Measurements from ENCODE around the gene MAPK12.

The MAPK12 gene

DNA sequence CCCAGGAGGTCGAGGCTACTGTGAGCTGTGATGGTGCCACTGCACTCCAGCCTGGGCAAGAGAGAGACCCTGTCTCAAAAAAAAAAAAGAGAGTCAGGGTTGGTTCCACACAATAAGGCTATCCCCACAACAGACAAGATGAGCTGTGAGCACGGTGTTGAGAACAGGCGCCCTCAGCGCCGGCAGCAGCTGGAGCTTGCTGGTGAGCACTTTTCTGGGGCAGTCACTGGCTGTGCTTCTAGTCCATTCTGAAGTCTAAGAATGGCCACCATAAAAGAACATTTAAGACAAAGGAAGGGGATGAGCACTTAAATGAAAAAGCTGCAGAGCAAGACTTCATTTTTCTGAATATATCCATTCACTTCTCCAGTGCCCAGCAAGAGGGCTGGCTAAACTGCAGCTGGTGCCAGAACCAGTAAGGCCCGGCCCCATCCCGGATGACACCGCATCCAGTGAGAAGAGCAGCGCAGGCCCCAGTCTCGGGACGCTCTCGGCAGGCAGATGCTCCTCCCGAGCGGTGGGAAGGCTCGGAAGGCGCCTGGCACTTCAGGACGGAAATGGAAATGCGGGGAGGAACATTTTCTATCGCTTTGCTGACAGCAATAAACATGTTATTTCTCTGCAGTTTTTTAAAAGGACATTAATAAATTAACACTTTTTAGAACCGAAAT, 28.9 kb downstream of the MAPK12 start:
- DNase-seq (ENCODE audit: low read depth in 2 of 2): no peak

DNA sequence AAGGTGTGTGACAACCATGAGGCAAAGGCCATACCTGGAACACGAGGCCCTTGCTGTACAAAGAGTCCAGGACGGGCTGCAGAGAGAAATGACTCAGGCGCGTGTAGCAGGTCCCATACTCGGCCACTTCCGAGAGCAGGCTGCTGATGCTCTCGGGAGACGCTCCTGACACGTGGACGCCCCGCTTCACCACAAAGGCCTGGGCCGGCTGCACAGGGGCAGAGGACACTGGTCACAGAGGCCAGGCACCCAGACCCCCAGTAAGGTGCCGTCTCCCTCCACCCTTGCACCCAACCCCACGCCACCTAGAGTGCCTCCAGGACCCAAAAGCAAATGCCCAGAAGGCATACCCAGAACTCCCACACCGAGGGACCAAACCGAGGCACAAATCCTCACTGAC, 32.1 kb downstream of the MAPK12 start:
- DNase-seq (ENCODE audit: low read depth in 2 of 2): no peak

DNA sequence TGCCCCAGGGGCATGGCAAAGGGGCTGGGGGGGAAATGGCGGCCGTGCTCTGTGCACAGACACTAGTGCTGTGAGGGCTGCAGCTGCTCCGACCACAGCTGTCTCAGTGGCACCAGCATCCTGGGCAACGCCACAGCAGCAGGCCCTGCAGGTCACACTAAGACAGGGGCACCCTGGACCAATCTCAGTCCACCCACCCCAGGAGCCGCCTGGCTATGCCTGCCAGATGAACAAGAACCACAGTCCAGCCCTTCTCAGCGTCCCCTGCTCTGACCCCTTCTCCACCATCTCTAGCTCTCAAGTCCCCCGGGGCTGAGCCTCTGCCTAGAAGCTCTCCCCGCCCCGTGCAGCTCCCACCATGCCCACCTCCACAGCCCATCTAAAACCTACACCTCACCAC, 33.1 kb downstream of the MAPK12 start:
- no peak for DNase-seq (ENCODE audit: low read depth in 2 of 2)

DNA sequence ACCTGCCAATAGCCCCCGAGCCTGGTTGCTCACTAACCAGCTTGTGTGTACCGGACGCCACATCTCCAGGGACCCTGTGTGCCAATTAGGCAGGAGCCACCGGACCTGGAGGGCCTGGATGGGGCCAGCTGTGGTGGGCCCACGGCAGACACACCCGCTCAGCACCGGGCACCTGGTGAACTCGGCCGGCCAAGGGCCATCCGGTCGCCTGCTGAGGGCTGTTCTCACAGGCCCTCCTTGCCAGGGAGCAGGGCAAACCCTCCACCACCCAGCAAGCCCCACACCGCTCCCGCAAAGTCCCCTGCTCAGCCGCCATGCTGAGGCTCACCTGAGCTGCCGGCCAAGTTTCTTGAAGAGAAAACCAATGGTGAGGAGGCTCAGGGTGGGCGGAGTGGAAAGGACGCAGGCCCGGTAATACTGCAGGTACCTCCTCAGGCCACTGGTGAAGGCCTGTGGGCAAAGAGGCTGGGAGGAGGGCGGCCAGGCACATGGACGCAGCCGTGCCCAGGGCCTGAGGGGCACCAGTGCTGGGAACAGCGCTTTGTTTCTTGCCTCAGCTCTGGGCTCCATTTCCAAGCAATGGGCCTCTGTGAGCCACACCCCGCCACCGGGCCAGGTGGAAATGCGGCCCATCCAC, 33.8 kb downstream of the MAPK12 start:
- DNase-seq (ENCODE audit: low read depth in 2 of 2): no peak

DNA sequence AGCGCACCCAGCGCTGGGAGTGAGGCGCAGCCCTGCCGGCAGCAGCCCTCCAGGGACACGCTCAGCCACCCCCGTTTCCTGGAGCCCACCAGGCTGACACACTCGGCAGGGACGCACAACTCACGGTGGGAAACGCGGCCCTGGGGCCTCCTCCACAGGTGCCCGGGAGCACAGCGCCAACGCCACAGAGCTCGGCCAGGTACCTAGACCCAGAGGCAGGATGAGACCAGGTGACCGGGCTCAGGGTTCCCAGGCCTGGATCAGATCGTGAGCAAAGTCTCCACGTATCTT, 34.7 kb downstream of the MAPK12 start:
- no peak for DNase-seq (ENCODE audit: low read depth in 2 of 2)

DNA sequence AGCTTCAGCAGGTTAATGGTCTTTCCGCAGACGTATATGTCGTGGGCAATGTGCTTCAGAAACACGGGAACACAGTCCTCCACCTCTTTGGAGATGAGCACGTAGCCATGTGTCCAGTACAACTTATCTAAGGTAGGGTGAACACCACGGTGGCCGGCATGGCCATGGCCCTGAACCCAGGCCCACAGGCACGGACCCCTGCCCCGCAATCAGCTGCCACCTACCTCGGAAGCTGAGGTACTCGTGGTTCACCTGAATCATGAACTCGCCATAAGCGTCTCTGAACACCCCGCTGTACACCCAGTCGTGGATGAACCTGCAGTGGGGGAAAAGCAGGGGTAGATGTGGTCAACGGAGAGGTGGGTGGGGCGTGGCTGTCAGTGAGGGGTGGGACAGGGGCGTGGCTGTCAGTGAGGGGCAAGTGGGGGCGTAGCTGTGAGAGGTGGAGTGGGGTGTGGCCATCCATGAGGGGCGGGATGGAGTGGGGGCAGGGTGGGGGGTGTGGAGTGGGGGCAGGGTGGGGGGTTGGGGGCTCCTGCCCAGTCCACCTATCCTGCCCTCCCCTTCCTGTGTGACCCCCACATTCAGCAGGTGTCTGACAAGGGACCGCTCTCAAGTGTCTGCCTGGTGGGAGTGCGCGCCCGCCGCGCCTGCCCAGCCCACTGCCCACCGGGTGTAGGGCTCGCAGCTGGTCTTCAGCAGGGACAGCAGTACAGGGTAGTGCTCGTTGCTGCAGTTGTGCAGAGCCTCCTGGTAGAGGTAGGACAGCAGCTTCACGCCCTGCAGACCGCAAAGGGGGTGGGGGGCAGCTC, 35.2 kb downstream of the MAPK12 start:
- no peak for DNase-seq (ENCODE audit: low read depth in 2 of 2)

DNA sequence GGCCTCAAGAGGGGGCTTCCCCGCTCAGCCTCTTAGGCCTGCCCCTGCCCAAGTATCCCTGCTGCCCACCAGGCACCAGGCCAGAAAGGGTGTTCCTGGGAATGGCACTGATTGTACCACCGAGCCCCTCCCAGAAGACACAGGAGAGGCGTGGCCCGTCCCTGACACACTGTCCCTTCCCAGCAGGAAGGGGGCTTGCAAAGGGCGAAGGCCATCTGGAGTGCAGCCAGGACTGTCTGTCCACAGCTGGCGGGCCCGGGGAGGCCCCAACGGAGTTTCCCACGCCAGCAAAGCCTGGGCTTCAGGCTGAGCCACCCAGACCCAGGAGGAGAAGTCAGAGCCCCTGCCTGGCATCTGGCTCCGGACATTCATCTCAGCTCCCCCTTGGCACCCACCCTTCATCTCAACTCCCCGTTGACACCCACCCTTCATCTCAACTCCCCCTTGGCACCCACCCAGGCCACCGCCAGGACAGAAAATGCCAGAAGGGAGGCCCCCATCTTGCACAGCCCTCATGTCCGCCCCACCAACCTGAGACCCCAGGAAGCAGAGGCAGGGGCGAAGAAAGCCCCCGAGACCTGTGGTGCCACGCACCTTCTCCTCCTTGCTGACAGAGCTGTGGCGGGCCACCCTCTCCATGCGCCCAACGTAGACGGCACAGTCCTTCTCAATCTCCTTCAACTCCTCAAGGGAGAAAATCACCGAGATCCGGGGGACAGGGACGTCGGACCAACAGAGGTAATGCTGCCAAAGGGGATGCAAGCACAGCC, 36.1 kb downstream of the MAPK12 start:
- DNase-seq (ENCODE audit: low read depth in 2 of 2): no peak

DNA sequence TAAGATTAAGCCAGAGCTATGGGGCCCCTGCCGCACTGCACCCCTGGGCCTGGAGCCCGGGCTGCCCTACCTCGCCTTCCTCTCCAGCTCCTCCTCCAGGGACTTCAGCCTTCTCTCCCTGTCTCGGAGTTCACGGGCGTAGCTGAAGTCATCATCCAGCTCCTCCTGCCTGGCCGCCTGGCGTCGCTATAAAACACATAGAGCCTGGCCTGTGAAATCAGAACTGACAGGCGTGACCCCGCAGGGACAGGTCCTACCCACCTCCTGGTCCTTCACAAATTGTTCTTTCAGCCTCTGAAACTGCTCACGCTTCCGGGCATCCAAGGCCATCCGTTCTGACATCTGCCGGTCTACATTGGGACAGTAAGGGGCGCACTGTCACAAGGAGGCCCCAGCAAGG, 37.4 kb downstream of the MAPK12 start:
- DNase-seq (ENCODE audit: low read depth in 2 of 2): no peak

DNA sequence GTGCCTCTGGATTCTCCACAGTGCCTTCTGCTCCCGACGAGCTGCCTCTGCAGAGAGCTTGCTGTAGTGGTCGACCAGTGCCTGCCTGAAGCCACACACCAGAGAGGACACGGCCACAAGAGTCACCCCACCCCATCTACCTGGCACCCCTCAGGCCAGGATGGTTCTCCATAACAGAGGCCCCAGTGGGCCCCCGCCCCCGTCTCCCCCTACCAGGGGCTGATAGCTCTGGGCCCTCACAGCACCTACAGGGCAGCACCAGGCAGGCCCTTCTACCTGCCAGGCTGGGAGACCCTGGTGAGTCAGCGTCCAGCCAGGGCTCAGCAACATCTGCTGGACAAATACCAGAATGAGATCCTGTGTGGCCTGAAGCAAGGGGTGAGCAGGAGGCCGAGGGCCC, 39.0 kb downstream of the MAPK12 start:
- DNase-seq (ENCODE audit: low read depth in 2 of 2): no peak

DNA sequence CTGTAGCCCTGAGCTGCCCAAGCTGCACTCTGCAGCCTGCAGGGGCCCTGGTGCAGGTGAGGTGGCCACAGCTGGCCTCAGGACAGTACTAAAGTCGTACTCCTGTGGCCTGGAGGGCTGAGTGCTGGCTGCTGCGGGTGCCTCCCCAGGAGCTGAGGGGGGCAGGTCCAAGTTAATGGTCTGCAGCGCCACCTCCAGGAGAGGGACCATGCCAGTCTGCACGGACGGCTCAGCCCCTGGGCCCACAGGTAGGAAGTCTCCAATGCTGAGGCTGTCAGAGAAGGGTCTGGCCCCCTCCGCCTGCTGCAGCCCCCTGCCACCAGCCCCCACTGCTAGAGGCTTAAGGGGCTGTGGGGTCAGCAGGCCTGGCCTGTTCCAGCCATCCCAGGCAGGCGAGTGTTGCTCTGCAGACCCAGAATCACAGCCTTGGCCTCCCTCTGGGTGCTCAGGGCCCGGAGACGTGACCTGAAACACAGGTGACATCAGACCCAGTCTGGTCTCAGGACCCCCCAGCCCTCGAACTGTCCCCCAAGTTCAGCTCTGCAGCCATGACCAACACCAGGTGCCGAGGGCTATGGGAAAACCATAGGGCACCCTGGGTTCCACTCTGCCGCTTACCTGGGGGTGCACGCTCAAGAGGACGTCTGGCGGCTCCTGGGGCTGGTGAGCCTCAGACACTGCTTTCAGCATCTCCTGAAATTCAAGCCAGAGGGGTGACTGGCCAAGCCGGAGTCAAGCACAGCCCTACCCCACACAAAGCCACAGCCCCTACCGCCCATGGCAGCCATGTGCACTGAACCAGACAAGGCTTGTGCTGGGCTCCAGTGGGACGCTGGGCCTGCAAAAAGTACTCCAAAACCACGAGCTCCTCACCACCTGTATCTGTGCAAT, 39.8 kb downstream of the MAPK12 start:
- no peak for DNase-seq (ENCODE audit: low read depth in 2 of 2)

DNA sequence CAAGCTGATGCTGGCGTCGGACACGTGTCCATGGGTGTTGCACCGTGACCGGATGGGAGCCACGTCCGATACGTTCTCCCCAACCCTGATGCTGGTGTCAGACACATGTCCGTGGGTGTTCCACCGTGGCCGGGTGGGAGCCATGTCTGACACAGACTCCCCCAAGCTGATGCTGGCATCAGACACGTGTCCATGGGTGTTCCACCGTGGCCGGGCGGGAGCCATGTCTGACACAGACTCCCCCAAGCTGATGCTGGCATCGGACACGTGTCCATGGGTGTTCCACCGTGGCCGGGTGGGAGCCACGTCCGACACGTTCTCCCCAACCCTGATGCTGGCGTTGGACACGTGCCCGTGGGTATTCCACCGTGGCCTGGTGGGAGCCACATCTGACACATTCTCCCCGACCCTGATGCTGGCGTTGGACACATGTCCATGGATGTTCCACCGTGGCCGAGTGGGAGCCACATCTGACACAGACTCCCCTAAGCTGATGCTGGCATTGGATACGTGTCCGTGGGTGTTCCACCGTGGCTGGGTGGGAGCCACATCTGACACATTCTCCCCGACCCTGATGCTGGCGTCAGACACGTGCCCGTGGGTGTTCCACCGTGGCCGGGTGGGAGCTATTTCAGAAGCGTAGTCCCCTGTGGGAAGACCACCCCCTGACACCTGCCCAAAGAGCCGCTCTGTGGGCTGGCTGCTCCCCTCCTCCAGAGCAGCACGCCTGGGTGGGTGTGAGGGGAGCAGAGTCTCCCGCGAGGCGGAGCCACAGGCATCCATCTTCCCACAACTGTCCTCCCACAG, 40.7 kb downstream of the MAPK12 start:
- no peak for DNase-seq (ENCODE audit: low read depth in 2 of 2)

DNA sequence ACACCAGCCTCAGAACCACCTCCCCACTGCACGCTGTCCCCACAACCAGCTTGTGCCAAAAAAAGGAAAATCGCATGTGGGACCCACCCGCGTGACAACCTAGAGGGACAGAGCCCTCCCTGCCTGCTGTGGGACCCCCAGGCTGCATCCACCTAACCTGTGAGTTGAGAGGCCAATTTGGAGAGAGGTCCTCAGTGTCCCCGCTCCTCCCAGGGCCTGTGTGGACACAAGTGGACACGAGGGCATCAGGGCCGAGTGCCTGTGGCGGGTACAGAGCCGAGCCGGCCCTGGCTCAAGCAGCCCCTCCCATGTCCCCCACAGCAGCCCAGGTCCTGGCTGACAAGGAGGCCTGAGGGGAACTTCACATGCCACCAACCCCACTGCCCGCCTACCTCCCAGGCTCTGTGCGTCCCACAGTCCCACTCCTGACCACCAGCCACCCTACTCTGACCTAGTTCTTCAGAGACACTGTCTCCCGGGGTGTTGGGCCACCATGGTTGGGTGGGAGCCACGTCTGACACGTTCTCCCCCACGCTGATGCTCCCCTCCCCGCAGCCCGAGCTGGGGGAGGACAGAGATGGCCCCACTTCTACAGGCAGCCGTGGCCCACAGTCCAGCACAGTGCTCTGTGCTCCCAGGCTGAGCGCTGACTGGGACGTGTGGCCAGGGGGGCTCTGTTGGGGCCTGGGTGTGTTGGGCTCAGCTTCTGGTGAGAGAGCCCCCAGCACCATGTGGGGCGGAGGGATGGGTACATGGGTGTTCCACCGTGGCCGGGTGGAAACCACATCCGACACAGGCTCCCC, 41.5 kb downstream of the MAPK12 start:
- DNase-seq (ENCODE audit: low read depth in 2 of 2): no peak

DNA sequence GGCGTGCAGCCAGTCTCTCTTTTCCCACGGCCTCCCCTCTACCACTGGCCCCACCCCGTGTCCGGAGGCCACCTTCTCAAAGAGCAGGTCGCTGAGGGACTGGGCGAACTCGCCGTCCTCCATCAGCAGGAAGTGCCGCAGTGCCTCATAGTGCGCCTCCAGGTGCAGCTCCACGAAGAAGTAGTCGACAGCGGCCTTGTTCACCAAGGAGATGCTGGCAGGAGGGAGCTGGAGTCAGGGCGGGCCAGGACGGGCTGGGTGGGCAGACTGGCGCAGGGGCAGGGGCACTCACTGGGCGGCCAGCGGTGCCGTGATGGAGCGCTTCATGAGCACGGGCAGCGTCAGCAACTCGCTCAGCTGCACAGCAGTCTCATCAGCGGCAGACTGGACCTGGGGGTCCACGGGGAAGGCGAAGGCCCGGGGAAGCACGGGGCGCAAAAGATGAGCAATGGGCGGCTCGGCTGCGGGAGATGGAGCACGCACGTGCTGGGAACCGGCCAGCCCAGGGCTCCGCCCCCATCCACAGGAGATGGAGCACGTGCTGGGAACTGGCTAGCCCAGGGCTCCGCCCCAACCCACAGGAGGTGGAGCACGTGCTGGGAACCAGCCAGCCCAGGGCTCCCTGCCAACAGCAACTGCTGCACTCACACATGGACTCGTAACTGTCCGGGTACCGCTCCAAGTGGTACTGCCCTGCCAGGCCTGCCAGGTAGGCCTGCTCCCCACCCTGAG, 42.3 kb downstream of the MAPK12 start:
- peak; percentile 42 to 47 for DNase-seq (ENCODE audit: low read depth in 2 of 2)

DNA sequence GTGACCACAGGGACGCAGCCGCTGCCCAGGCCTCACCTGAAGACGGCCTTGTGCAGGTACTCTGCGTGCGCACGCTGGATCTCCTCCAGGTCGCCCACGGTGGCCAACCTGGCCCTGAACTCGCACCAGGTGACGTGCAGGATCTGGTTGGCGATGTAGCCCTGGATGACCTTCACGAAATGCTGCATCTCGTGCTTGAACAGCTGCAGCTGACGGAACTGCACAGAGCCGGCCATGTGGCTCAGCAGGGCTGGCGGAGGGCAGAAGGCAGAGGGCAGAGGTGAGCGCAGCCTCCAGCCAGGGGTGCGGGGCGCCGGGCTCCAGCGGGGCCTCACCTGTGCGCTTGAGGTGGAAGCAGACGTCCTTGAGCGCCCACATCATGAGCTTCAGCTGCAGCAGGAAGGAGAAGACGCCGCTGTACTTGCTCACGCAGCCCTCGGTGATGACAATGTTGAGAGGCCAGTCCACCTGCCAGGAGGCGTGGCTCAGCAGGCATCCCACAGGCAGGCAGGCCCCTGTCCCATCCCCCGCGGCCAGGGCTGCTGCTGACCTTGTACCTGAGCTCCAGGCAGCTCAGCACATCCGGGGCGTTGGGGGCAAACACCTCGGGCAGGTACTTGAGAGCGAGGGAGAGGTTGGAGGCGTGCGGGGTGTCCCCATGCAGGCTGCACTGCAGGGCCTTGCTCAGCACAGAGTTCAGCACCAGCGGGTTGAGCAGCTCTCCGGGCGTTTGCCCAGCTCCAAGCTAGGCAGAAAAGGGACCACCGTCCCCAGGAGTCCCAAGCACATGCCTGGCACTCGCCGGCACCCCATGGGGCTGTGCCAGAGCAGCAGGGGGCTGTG, 43.1 kb downstream of the MAPK12 start:
- no peak for DNase-seq (ENCODE audit: low read depth in 2 of 2)

DNA sequence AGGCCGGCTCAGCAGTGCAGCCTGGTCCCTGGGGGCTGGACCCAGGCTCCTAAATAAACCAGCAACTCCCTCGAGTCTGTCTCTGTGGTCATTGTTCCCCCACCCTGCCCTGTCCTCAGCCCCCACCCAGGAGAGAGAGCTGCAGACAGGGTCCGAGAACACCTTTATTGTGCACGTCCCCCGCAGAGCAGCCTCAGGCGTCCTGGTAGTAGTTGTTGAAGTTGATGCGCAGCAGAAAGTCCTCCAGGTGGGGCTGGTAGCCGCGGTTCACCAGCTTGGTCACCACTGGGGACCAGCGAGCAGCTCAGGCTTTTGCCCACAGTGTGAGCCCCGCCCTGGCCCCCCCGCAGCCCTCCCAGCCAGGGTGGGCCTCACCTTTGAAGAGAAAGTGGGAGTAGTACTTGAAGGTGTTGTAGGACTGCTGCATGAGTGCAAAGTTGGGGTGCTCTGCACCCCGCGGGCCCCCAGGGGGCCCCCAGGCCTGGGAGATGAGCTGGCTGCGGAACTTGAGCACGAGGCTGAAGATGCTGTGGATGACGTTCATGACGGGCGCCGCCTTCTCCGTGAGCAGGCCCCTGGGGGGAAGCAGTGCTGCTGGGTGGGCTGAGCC, 43.8 kb downstream of the MAPK12 start:
- no peak for DNase-seq (ENCODE audit: low read depth in 2 of 2)

DNA sequence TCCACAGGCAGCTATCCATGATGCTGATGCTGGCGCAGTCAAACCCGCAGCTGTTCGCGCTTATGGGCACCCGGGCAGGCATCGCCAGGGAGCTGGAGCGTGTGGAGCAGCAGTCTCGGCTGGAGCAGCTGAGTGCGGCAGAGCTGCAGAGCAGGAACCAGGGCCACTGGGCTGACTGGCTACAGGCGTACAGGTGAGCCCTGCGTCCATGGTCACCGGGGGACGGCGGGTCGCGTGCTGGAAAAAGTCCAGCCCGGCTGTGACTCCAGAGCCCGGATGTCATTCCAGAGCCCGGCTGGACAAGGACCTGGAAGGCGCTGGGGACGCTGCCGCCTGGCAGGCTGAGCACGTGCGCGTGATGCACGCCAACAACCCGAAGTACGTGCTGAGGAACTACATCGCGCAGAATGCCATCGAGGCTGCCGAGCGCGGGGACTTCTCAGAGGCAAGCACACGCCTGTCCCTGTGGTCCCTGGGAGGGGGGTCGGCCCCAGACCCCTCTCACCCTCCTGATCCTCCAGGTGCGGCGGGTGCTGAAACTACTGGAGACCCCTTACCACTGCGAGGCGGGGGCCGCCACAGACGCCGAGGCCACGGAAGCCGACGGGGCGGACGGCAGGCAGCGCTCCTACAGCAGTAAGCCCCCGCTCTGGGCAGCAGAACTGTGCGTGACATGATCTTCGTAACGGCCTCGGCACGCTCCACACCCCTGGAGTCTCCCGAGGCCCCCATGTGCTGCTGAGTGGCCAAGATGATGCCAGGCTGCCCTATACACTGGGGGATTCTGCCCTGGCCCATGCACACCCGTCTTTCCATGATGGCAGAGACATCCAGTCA, 44.6 kb downstream of the MAPK12 start:
- no peak for DNase-seq (ENCODE audit: low read depth in 2 of 2)

Measured in fibroblast of skin of left biceps (primary cell).